HS-5 (cell line): Measurements from ENCODE around the gene ATG12.
"Not testable (repeated sequence)": the region's sequence is repeated elsewhere in the genome, so short reads cannot be mapped to it uniquely, and the experiment has no call there.

Experiments used
- DNase-seq: peaks from one replicate; pipeline ENCODE4 v3.0.0-alpha.2; 2012; ENCODE audit warnings: low read depth

Gene ATG12

DNA sequence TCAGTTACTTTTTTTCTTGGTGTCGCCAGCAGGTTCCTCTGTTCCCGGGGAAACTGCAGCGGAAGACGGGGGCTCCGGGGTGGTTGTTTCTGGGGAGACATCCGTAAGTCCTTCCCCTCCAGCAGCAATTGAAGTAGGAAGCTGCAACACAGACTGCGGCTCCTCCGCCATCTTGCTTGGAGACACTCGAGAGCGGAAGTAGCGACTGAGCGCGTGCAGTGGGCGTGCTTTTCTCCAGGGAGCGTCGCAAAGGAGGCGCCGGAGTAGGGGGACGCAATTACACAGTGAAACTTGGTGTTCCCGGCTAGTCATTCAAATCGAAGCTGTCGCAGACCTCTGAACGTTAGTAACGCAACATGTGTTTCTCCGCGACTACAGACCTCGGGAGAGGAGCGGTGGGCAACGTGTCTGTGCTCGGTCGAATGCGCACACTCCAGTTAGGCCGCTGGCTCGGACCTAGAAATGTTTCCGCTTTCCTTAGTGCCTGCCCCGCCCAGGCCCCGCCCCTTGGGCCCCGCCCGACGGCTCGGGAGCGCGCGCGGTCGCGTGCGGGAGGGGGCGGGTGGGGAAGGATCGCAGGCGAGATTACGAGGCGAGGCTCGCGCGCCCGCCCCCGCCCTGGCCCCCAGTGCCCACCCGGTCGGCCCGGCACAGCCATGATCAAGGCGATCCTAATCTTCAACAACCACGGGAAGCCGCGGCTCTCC is at the start of gene ATG12, which contains the start of gene AP3S1:
Gene ATG12, minus strand, starts transcription at position 184 of the 707 bp plus-strand sequence. Its CDS starts 13 bp downstream, at position 171.
Gene AP3S1, plus strand, starts transcription at position 554 of the 707 bp plus-strand sequence. Its CDS starts 103 bp downstream, at position 657.
- peak; percentile 92 for DNase-seq

DNA sequence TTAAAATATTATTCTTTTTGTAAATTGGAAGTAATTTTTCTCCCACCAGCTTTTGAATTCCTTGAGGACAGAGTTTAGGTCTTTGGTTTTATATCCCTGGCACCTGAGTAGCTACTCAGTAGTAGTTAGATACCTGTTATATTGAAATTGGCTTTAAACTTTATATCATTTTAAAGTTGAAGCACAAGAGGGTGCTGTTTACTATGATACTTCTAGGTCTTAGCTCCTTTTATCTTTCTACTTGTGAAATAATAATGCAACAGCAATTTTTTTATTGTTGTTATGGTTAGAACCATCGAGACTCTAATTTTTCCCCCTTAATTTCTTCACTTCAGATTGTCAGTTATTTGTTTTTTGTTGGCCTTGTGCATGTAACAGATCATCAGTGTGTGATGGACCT is 46.7 kb upstream of the ATG12 start:
- DNase-seq = no peak

DNA sequence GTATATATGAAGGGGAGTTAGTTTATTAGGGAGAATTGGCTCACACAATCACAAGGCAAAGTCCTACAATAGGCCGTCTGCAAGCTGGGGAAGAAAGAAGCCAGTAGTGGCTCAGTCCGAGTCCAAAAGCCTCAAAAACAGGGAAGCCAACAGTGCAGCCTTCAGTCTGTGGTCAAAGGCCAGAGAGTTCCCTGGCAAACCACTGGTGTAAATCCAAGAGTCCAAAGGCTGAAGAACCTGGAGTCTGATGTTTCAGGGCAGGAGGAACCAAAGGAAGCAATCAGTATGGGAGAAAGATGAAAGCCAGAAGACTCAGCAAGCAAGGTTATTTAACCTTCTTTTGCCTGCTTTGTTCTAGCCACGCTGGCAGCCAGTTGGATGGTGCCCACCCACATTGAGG is 43.8 kb upstream of the ATG12 start:
- DNase-seq = not testable (repeated sequence)

DNA sequence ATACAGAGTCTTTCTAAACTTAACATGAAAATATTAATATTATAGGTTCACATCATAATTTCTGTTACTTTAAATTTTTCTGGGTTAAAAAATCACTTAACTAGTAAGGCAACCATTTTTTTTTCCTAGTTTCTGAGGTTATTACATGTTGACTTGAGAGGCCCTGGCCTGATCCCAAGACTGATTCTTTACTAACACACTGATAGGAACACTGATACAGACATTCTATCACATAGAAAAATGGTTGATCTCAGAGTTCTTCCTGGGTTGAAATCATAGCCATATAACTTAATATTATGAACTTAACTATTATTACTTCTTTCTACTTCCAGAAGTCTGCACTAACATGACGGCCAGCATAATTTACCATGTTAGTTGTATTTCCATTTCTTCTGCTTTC is 43.3 kb upstream of the ATG12 start:
- no peak for DNase-seq

DNA sequence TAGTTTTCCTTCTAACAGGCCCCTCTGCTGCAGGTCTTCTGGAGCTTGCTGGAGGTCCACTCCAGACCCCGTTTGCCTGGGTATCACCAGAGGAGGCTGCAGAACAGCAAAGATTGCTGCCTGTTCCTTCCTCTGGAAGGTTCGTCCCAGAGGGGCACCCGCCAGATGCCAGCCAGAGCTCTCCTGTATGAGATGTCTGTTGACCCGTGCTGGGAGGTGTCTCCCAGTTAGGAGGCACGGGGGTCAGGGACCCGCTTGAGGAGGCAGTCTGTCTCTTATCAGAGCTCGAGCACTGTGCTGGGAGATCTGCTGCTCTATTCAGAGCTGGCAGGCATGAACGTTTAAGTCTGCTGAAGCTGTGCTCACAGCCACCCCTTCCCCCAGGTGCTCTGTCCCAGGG is 41.1 kb upstream of the ATG12 start:
- not testable (repeated sequence) for DNase-seq

DNA sequence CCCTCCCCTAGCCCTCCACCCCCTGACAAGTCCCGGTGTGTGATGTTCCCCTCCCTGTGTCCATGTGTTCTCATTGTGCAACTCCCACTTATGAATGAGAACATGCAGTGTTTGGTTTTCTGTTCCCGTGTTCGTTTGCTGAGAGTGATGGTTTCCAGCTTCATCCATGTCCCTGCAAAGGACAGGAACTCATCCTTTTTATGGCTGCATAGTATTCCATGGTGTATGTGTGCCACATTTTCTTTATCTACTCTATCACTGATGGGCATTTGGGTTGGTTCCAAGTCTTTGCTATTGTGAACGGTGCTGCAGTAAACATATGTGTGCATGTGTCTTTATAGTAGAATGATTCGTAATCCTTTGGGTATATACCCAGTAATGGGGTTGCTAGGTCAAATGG is 36.0 kb upstream of the ATG12 start:
- not testable (repeated sequence) for DNase-seq

DNA sequence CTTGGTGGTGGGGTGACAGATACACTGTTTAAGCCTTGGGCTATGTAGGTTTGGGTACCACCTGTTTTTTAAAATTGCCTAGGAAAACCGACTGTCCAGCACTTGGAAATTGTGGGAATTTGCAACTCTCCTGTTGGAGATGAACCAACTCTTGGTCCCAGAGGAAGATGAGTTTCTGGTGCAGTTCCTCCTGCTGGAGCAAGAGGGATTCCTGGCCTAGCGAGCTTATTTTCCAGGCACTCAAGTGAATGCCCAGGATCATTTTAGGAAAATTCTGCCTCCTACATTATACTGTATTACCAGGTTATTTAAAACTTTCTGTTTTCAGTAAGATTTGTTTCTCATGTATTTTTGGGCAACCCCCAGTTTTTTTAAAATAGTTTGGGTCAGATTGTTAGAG is 34.1 kb upstream of the ATG12 start:
- DNase-seq = no peak

DNA sequence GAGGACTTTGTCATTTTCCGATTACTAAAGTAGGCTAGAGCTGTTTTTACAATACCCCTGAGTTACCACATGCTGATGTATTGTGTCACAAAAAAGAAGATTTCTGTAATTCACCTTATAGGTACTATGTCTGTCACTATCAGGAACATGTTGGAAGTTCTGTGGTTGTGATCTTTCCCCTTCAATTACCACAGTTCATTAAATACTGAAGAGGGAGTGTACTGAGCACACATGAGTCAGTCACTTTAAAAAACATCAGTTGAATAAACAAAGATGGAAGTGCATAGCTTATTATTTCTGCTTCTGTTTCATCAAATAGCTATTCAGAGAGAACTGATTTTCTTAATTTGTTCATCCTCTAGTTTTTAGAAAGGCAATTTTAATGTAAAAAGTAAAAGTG is 32.0 kb upstream of the ATG12 start:
- peak; percentile 33 for DNase-seq

DNA sequence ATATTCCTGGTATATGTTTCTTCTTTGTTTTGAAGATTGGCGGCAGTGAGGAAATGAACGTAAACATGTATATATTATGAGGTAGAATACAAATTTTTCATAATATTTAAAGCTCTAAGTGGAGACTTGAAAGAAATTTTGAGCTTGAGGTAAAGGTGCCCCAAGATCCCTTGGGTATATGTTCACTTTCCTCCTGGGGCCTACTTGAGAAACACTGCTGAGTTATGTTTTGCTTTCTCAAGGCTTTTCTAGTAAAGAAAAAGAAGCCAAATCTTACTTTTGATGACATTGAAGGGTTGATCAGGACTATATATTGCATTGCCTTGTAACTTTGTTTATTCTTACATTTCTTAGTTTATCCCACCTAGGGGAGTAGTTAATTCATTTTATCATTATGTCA is 31.1 kb upstream of the ATG12 start:
- DNase-seq = no peak

DNA sequence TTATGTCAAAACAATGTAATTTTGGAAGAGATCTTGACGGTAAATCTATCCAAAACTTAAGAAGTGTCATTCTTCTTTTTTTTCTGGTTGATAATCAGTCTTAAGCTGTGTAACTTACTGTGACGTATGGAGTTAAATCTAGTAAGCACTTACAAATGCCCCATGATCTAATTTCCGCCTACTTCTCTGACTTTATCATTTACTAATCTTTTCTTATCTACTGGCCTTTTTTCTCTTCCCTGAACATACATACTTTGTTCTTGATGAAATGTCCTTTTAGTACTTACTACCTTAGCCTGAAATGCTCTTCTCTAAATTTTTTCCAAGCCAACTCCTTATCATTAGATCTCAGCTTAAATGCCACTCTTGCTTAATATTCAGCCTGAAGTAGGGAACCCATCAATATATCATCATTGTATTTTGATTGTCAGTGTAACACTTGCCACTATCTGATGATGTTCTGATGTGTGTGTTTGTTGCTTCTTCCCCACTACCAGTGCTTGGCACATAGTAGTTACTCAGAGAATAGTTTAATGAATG is 28.0 kb upstream of the ATG12 start:
- no peak for DNase-seq

DNA sequence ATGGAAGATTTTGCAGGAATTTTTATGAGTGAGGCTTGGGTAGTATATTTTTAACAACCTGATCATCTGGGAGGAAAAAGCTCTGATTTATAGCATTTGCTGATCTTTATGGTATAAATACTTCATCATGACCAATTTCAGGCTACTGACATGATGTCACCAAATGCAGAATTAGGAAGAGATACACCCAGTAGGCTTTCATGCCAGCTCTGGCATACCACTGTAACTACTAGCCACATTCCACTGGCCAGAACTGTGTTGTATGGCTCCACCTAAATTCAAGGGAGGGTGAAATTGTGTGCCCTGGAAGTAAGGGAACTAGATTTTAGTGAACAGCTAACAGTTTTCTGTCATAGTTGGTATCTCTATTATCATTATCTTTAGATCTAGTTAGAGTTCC is 18.0 kb upstream of the ATG12 start:
- DNase-seq = no peak

DNA sequence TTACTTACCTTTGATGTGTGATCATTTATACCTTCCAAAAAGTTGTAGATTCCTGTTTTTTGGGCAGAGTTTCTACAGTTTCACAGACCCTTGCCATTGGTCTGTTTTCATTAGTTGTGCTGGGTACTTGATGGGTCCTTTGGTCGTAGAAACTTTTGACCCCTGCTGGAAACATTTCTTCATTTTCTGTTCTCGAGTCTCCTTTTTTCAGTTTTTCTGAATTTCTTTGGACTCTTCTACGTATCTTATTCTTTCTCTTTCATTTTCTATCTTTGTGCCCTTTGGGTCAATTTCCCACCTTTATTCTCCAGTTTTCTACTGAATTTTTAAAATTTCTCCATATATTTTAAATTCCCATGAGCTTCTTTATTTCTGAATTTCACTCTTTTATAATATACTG is 17.0 kb upstream of the ATG12 start:
- DNase-seq = no peak

DNA sequence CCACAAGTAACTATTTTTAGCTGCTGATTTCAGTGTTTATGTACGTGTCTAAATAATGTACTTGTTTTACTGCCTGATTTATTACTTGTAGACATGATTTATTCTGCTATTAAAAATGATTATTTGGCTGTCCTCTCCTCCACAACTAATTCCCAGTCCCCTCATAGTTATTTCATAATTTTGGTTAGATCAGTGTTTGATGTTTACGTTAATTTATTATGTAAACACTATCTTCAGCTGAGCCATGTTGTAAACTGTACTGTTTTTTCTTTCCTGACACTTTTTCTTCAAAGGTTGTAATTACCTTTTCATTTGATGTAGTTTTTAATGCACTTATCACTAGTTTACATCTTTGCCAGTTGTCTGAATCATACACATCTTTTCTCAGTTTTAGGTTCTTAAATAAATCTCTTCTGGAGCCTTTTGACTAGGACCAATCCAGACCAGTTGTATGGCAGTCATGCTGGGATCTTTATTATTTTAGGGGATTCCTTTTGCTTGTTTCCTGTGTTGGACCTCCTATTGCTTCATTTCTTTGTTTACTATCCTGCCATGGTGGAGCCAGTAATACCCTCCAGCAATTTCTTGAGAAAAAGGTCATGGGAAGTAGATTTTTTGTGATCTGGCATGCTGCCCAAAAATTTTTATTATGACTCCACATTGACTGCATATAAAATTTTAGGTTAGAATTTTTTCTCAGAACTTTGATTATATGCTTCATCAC is 16.4 kb upstream of the ATG12 start:
- DNase-seq = no peak

DNA sequence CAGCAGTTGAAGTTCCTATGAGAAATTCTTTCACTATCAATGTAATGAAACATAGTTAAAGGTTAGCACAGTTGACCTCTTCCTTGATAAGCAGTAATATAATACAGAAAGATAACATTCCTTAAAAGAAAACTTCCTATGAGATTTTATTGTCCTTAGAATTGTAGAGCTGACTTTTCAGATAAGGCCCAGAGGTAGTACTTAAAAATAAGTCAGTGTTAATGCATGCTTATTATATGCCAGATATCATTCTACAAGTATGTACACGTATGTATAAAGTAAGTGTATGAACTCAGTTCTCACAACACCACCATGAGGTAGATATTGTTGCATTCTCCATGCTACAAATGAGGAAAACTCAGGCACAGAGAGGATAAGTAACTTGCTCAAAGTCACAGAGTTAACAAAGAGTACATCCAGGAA is 15.7 kb upstream of the ATG12 start:
- no peak for DNase-seq

DNA sequence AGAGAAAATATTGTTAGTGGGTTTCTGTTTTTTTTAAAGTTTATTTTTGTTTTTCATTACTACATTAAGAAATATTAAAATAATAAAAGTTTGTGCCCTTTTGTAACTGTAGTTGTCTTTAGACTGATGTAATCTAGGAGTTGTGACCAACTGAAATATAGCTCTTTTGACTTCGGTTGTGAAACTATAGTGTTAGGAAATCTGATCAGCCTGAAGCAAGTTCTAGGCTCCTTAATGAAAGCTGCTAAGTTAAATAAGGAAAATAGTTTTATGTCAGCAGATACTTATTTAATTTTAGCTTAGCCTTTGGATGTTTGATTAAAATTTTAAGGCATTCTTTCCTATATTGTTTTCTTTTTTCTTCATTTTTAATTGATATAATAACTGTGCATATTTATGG is 14.6 kb upstream of the ATG12 start:
- DNase-seq = no peak

DNA sequence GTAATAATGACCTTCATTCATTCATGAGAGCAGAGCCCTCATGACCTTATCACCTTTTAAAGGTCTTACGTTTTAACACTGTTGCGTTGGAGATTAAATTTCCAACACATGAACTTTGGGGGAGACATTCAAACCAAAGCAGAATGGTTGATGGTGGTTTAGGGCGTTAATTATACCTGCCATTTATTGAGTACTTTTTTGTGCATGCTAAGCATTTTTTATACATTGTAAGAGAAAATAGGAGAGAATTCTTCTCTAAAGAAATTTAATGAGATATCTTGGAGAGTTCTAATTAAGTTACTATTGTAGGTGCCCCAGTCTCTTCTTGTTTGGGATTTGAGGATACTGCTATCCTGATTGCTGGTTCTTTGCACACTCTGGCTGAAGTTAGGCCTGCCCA is 12.8 kb upstream of the ATG12 start:
- DNase-seq = no peak

DNA sequence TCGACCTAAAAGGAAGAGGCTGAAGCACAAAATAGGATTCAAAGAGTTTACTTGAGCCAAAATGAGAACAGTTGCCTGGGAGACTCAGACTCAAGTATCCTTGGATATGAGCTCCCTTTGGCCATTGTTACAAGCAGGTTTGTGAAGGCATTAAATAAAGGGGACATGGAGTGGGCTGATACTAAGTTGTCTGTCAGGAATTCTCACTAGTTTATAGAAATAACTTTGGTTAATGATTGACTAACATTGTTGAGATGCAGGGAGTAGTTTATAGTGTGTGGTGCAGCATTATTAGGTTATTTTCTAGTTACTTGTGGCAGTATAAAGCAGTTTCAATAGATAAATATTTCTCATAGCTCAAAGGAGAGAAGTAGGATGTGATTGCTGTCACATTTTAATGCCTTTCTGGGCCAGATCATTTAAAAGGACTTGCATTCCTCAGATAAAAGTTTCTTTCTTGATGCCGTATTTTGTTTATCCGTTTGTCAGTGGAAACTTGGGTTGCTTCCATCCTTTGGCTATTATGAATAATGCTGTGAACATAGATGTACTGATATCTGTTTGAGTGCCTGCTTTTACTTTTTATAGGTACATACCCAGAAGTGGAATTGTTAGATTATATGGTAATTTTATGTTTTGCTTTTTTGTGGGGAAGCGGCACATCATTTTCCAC is 9.5 kb upstream of the ATG12 start:
- no peak for DNase-seq

DNA sequence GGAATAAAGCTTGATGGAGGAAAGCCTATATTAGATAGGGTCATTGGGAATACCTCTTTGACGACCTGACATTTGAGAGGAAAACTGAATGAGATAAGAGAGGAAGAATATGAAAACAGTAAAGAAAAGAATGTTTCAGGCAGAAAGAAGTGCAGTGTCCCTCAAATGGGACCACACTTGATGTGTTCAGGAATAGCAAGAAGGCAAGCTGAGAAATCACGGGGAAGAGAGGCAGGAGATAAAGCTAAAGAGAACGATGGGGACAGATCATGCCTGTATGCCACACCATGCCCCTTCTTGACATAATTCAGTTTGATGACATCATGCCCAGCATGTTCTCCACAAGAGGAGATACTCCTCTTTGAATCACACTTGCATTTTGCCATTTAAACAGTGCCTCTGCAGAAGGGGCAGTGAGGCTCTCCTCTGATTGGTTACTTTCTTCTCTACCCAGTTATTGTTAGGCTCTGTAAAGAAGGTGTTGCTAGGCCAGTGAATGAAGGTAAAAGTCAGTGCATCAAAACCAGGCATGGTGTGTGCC is 8.0 kb upstream of the ATG12 start:
- no peak for DNase-seq

DNA sequence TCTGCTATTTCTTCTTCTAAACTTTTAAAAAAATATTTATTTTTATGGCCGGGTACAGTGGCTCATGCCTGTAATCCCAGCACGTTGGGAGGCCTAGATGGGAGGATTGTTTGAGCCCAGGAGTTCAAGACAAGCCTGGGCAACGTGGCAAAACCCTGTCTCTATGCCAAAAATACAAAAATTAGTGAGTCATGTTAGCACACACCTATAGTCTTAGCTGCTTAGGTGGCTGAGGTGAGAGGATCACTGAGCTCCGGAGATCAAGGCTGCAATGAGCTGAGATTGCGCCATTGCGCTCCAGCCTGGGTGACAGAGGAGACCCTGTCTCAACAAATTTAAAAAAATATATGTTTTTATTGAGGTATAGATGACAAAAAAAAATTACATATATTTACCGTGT is 5.9 kb upstream of the ATG12 start:
- DNase-seq = no peak

DNA sequence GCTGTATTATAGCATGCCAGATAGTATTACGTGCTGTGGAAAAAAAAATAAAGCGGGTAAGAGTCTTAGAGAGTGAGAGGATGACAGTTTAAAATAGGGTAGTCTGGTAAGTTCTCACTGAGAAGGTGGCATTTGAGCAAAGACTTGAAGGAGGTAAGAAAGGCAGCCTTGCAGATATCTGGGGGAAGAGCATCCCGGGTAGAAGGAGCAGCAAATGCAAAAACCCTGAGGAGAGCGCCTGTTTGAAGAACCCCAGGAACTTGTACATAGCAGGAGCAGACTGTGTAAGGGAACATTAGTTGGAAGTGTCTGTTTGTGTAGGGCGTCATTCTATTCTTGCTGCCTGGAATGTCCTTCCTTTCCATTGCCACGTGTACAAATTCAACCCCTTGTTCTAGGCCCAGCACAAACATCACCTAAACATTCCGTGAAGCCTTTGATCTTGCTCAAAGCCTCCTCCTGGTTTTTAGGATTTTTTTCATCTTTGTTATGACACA is 3.0 kb upstream of the ATG12 start:
- no peak for DNase-seq

DNA sequence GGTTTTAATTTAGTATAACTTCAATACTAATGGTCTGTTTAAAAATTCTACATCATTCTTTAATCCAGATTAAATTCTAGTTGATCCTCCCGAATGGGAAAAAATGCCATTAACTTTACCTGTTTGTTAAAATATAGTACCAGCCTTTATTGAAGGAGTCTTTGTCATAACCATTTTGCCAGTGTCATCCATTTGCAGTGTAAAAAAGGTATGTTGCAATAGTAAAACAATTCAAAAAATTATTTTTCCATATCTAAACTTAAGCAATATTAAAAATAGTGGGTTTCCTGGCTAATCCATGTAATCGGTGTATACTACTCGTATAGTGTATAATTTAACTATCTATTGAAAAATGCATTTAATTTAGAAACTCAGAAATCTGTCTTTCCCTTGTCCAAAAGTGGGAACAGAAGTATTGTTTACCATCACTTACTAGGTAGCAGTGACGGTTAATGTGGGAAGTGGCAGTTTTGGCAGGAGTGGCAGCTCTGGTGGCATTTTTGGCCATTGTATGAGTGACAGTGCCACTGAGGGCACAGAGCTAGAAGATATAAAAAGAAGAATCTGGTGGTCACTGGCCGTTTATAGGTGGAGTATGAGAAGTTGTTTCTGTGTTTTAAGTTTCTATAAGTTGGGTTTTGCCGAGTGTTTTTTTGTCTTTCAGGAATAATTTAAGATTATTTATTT is 2.2 kb upstream of the ATG12 start:
- no peak for DNase-seq

DNA sequence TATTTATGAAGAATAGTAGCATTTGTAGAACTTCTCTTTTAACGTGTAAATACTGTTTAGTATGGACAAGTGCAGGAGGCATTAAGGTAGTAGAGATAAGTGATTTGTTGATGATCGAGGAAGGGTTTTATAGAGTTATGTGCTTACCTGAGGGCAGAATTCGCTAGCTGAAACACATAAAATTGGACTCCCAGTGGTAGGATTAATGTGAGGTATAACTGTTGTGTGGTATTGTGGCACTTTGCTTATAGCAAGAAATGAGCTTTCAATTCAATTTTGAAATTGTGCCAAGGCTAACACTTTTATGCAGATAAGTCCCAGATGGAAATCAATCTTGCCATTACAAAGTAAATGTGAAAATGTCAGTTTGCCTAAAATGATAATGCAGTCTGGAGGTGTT is 1.6 kb upstream of the ATG12 start:
- no peak for DNase-seq
